GM12878 (cell line): Measurements from ENCODE around the gene APCDD1L. TPM values are rescaled to one million over a fixed set of nuclear protein-coding genes. Genes with fewer than 3 reads are reported as not detected.

ENCODE experiments used
- ATAC-seq: fragments of 200-7000 bp; cut with Tn5 transposase; 3 replicates; pipeline ENCODE4 v1.9.1; 2020; ENCODE audit warnings: mild to moderate bottlenecking, moderate library complexity
- BruUV-seq: library from RNA; stranded (reverse); fragments of 400-500 nt; replicated peaks from 2 replicates; lab custom pipeline; 2021; lab: Mats Ljungman, UMichigan
- CTCF ChIA-PET: fragments of 300-600 bp; sonication (Branson Sonifier 250); formaldehyde crosslinking; extraction: SDS; loops from one replicate; lab custom pipeline; 2021; ENCODE audit warnings: inconsistent platforms; lab: Yijun Ruan, JAX
- POLR2A ChIA-PET: fragments of 350-600 bp; formaldehyde crosslinking; extraction: SDS; loops from one replicate; lab custom pipeline; 2021; ENCODE audit warnings: inconsistent platforms; lab: Charles Lee
- RAD21 ChIA-PET: fragments of 300-600 bp; sonication (Branson Sonifier 250); formaldehyde crosslinking; loops from one replicate; lab custom pipeline; 2023; ENCODE audit warnings: antibody characterized with exemption; ENCODE audit not compliant: unreplicated experiment; lab: Charles Lee
- SMC1A ChIA-PET: fragments of 300-600 bp; sonication (Branson Sonifier 250); formaldehyde crosslinking; loops from one replicate; lab custom pipeline; 2023; ENCODE audit not compliant: unreplicated experiment, uncharacterized antibody; lab: Charles Lee
- DNase-seq: peaks from one replicate; pipeline ENCODE4 v3.0.0-alpha.2; 2011; ENCODE audit warnings: low read depth, low spot score
- FAIRE-seq: peaks from 3 replicates; lab custom pipeline; 2011; peaks lifted over from hg19 to GRCh38; lab: Jason Lieb, UNC
- H2AFZ ChIP-seq: 2 replicates; pipeline ENCODE4 v1.6.0; 2011; ENCODE audit warnings: low read depth, low read length, control low read depth; ENCODE audit not compliant: control insufficient read depth
- H3K27ac ChIP-seq: 2 replicates; pipeline ENCODE4 v1.5.1; 2011; ENCODE audit warnings: control low read depth; ENCODE audit not compliant: control insufficient read depth, insufficient read depth
- H3K27me3 ChIP-seq, 2 experiments: replicated peaks in 1 of 2; 2 replicates each; pipeline versions ENCODE4 v1.6.0 to v1.6.1; 2011; ENCODE audit warnings: low read length in 1 of 2; ENCODE audit not compliant: control insufficient read depth in 2 of 2, insufficient read depth in 2 of 2
- H3K36me3 ChIP-seq, 2 experiments: 2 replicates each; pipeline ENCODE4 v1.5.1; 2011; ENCODE audit warnings: low read length in 1 of 2; ENCODE audit not compliant: control insufficient read depth in 2 of 2, insufficient read depth in 2 of 2
- H3K4me1 ChIP-seq: 2 replicates; pipeline ENCODE4 v1.6.1; 2011; ENCODE audit warnings: mild to moderate bottlenecking, low read length, moderate library complexity, mixed read lengths; ENCODE audit not compliant: control insufficient read depth, insufficient read depth
- H3K4me2 ChIP-seq: 2 replicates; pipeline ENCODE4 v1.6.0; 2011; ENCODE audit warnings: control low read depth; ENCODE audit not compliant: control insufficient read depth, insufficient read depth
- H3K4me3 ChIP-seq: fragments of 200-600 bp; sonication (generic); 2 replicates; pipeline ENCODE4 v1.5.1; 2016
- H3K79me2 ChIP-seq: 2 replicates; pipeline ENCODE4 v1.6.0; 2011; ENCODE audit warnings: low read length; ENCODE audit not compliant: control insufficient read depth, insufficient read depth
- H3K9ac ChIP-seq: 2 replicates; pipeline ENCODE4 v1.8.0; 2011; ENCODE audit warnings: low read length, control low read depth, mixed read lengths; ENCODE audit not compliant: control insufficient read depth, insufficient read depth
- H3K9me3 ChIP-seq: replicated peaks from 3 replicates; pipeline ENCODE4 v1.5.1; 2011; ENCODE audit warnings: mild to moderate bottlenecking, low read length; ENCODE audit not compliant: control insufficient read depth, insufficient read depth
- H4K20me1 ChIP-seq: 2 replicates; pipeline ENCODE4 v1.6.0; 2011; ENCODE audit not compliant: control insufficient read depth, insufficient read depth
- CBX5 ChIP-seq: sonication (generic); IDR thresholded peaks from 2 replicates; pipeline ENCODE4 v1.6.1; 2016; ENCODE audit warnings: low read depth, moderate library complexity, mild to moderate bottlenecking, inconsistent platforms
- ESRRA ChIP-seq: IDR thresholded peaks from 2 replicates; pipeline ENCODE4 v1.6.1; 2012; ENCODE audit warnings: mild to moderate bottlenecking, low read length, improper control_type of control experiment
- FOS ChIP-seq: IDR thresholded peaks from 3 replicates; pipeline ENCODE4 v1.6.1; 2011; ENCODE audit warnings: borderline replicate concordance; ENCODE audit not compliant: insufficient read length; ENCODE audit errors: extremely low read depth
- HCFC1 ChIP-seq: fragments of 150-350 bp; IDR thresholded peaks from 2 replicates; pipeline ENCODE4 v1.6.1; 2014; ENCODE audit warnings: low read length
- NR2F1 ChIP-seq: fragments of 450-650 bp; conservative IDR thresholded peaks from 2 replicates; pipeline ENCODE4 v1.6.1; 2017; ENCODE audit warnings: mild to moderate bottlenecking
- RB1 ChIP-seq: fragments of 450-650 bp; formaldehyde crosslinking; IDR thresholded peaks from 2 replicates; pipeline ENCODE4 v1.6.1; 2017; ENCODE audit warnings: mild to moderate bottlenecking, borderline replicate concordance
- TAF1 ChIP-seq: IDR thresholded peaks from 2 replicates; pipeline ENCODE4 v1.6.1; 2011; ENCODE audit warnings: mild to moderate bottlenecking, low read depth, low read length, borderline replicate concordance
- ZBED1 ChIP-seq: IDR thresholded peaks from 2 replicates; pipeline ENCODE4 v1.6.1; 2016; ENCODE audit warnings: borderline replicate concordance
- WGBS: methylation state at CpG from one replicate; pipeline ENCODE4 v1.1.6; 2016; ENCODE audit warnings: low lambda C conversion rate; ENCODE audit not compliant: insufficient replicate concordance, insufficient coverage; ENCODE audit errors: missing lambda C conversion rate; 5-methylcytosine and 5-hydroxymethylcytosine counted together
- in situ Hi-C: fragments of 300-500 bp; cut with MboI; formaldehyde crosslinking; loops from 9 replicates; pipeline ENCODE4 v1.14.3; 2018; ENCODE audit warnings: mixed read lengths
- intact Hi-C: fragments of 100-400 bp; cut with micrococcal nuclease; formaldehyde crosslinking; loops from one replicate; pipeline ENCODE4 v1.14.2; 2022; ENCODE audit not compliant: unreplicated experiment
- polyA plus RNA-seq, 11 experiments: library from polyadenylated mRNA; depleted of rRNA in 4 of 11; unstranded in 6 of 11; stranded (reverse) in 5 of 11; fragments of >200 nt; fragmentation: Nextera tagmentation in 4 of 11; fragmentation: Illumina TruSeq in 1 of 11; extraction: Ambion mirVana in 4 of 11; extraction: Trizol in 1 of 11; gene quantifications; 1 replicate in 1 of 11; 2 replicates in 10 of 11; pipeline versions ENCODE4 v1.2.1 to v1.2.3, GENCODE V29; 2011 to 2016; ENCODE audit warnings: inconsistent platforms in 2 of 11, missing spikeins in 2 of 11, low read depth in 1 of 11
- total RNA-seq, 4 experiments: library from RNA; depleted of rRNA in 3 of 4; stranded (reverse); fragments of >200 nt in 3 of 4; fragmentation: Illumina TruSeq in 1 of 4; extraction: Trizol in 1 of 4; gene quantifications; 2 replicates each; pipeline versions ENCODE4 v1.2.1 to v1.2.3, GENCODE V29; 2013 to 2021
- TF ChIP-seq, protein P1 (sequence below): fragments of 150-350 bp; IDR thresholded peaks from 2 replicates; pipeline ENCODE4 v1.6.1; 2016; ENCODE audit warnings: low read depth, low read length

APCDD1L gene
- total and polyA plus RNA-seq, 10 of the 15 experiments (the other 5 are each of a cell fraction or from before 2014, with no cell fraction given): 0.14 to 0.50 TPM; not detected in 8

DNA sequence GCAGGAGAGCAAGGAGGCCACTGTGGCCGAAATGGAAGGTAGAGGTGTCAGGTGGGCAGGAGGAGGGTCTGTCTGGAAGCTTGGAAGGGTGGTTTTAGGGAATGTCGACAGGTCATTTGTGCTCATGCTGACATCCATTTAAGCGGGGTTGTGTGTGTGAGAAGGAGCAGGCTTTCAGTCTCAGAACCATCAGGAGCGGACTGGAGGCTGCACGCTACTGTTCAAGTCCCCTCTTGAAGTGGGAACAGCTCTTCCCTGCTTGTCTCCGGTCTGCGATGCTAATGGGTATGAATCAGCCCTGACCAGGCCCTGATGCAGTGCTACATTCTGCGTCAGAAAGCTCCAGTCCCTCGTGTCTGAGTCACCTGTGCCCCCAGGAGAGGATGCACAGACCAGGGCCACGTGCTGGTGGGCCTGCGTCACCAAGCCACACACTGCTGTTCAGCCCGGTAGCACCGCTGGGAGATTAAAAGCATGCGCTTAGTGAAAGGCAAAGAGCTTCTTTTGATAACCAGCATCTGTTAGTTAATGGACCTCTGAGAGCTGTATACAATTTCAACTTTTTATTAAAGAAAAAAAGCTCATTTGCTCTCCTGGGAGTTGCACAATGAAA is 58.0 kb downstream of the APCDD1L start:
- in situ Hi-C loops (loop anchor here (10.0 to 25.0 kb wide), 4 partner anchors 180 to 982 kb away; partner anchors contain the start of gene CTSZ), intact Hi-C loops (loop anchor here (5.0 kb wide), 2 partner anchors 55 to 150 kb away; partner anchors contain the start of gene RAB22A)
- Histone ChIP-seq H3K4me2 (no peak overlapping the region), H3K27ac (no peak overlapping the region), H3K9me3 (peaks cover 5% of the 10 kb centered on the region), H3K4me3 (no peak overlapping the region), H3K4me1 (peaks cover 37% of the 10 kb centered on the region), H3K79me2 (no peaks in the 10 kb centered on the region), H4K20me1 (0 out of 2 replicates have a peak, but pooled peaks cover 2% of the 10 kb centered on the region), H2AFZ (no peak overlapping the region), H3K9ac (no peak overlapping the region), H3K36me3 (no peaks in the 10 kb centered on the region), H3K27me3 (no peaks in the 10 kb centered on the region)
- no TSS peak for BruUV-seq
- WGBS: 62% methylated on average over 14 of the region's 14 CpGs
- ChIA-PET POLR2A (interaction anchor here (1.4 kb wide), 1 partner anchor 11 kb away, joined by 3 read pairs; no protein-coding TSS in a partner anchor), CTCF (interaction anchor here (1.3 to 3.2 kb wide), 2 partner anchors 10 to 220 kb away, joined by 3 to 24 read pairs; no protein-coding TSS in a partner anchor), SMC1A (interaction anchor here (1.5 to 3.8 kb wide), 4 partner anchors 8 to 55 kb away, joined by 3 to 33 read pairs (median 6); no protein-coding TSS in a partner anchor), RAD21 (no interaction called here)
- FAIRE-seq (no peak), DNase-seq (no peak), ATAC-seq (no peak)
- TF ChIP-seq HCFC1 (no peak), TAF1 (no peak), ZBED1 (no peak), CBX5 (no peak), NR2F1 (no peak), RB1 (no peak), ESRRA (no peak), FOS (no peak)
- TF ChIP-seq, protein P1, sequence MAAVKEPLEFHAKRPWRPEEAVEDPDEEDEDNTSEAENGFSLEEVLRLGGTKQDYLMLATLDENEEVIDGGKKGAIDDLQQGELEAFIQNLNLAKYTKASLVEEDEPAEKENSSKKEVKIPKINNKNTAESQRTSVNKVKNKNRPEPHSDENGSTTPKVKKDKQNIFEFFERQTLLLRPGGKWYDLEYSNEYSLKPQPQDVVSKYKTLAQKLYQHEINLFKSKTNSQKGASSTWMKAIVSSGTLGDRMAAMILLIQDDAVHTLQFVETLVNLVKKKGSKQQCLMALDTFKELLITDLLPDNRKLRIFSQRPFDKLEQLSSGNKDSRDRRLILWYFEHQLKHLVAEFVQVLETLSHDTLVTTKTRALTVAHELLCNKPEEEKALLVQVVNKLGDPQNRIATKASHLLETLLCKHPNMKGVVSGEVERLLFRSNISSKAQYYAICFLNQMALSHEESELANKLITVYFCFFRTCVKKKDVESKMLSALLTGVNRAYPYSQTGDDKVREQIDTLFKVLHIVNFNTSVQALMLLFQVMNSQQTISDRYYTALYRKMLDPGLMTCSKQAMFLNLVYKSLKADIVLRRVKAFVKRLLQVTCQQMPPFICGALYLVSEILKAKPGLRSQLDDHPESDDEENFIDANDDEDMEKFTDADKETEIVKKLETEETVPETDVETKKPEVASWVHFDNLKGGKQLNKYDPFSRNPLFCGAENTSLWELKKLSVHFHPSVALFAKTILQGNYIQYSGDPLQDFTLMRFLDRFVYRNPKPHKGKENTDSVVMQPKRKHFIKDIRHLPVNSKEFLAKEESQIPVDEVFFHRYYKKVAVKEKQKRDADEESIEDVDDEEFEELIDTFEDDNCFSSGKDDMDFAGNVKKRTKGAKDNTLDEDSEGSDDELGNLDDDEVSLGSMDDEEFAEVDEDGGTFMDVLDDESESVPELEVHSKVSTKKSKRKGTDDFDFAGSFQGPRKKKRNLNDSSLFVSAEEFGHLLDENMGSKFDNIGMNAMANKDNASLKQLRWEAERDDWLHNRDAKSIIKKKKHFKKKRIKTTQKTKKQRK: no peak
